Activated naive CD8-positive, alpha-beta T cell treated with anti-CD3 and anti-CD28 coated beads, Interleukin-2, amount 10 ng/mL, durations not matched to agents 7 days and 5 days (primary cell): ENCODE data around the gene ROCK2. TPM values are rescaled to one million over a fixed set of nuclear protein-coding genes. Genes with fewer than 3 reads are reported as not detected.
A peak's percentile ranks its signal among the peaks of the same experiment; 100 is the strongest.

Experiments used
- ATAC-seq: fragments of 150-1000 bp; cut with Tn5 transposase; one replicate; pipeline ENCODE4 v1.10.0; 2021; ENCODE audit warnings: low read depth, moderate library complexity
- POLR2A ChIA-PET: fragments of 350-600 bp; sonication (Branson Sonifier 250); formaldehyde crosslinking; loops from one replicate; lab custom pipeline; 2021; ENCODE audit warnings: antibody characterized with exemption; lab: Charles Lee
- DNase-seq: peaks from one replicate; pipeline ENCODE4 v3.0.0; 2021
- H3K27ac Mint-ChIP-seq: one replicate; pipeline ENCODE4 v1.8.0; 2022; ENCODE audit warnings: mild to moderate bottlenecking, mixed read lengths
- H3K27me3 Mint-ChIP-seq: one replicate; pipeline ENCODE4 v1.8.0; 2022; ENCODE audit warnings: mild to moderate bottlenecking, moderate library complexity, mixed read lengths
- H3K36me3 Mint-ChIP-seq: one replicate; pipeline ENCODE4 v1.8.0; 2021; ENCODE audit warnings: mild to moderate bottlenecking, mixed read lengths
- H3K4me1 Mint-ChIP-seq: one replicate; pipeline ENCODE4 v1.8.0; 2021; ENCODE audit warnings: mixed read lengths
- H3K4me3 Mint-ChIP-seq: one replicate; pipeline ENCODE4 v1.8.0; 2022; ENCODE audit warnings: mild to moderate bottlenecking, moderate library complexity, mixed read lengths
- H3K9me3 Mint-ChIP-seq: one replicate; pipeline ENCODE4 v1.8.0; 2021; ENCODE audit warnings: mixed read lengths
- total RNA-seq, 2 experiments: library from RNA; stranded (reverse); gene quantifications; one replicate each; pipeline ENCODE4 v1.2.3, GENCODE V29; 2021

The ROCK2 gene
- total RNA-seq, 2 experiments from 2014 or later: 14.6 to 15.3 TPM

- POLR2A ChIA-PET: no interaction called here
These were observed 187.9 kb downstream of the ROCK2 start for GRCh38 chr2:11156396-11157075.

GRCh38 chr2:11155381-11156035 is 188.9 kb downstream of the ROCK2 start, which contains the start of gene SLC66A3:
TSS of gene SLC66A3 (plus strand) at chr2:11155467. CDS start at chr2:11155547, 80 bp downstream.
- H3K27me3 Mint-ChIP-seq: peaks cover 5% of the 10 kb centered on the region
- POLR2A ChIA-PET: interaction anchor here (1.0 to 2.4 kb wide), 7 partner anchors 10 to 343 kb away, joined by 3 to 17 read pairs (median 4); partner anchors contain the start of genes PDIA6 and ROCK2
- peak; percentile 88 for ATAC-seq
- peaks cover 9% of the 10 kb centered on the region for H3K4me1 Mint-ChIP-seq
- no peaks in the 10 kb centered on the region for H3K36me3 Mint-ChIP-seq
- no peak for DNase-seq
- no peaks in the 10 kb centered on the region for H3K9me3 Mint-ChIP-seq
- peak within 1 kb of the TSS; percentile 83 for H3K4me3 Mint-ChIP-seq
- H3K27ac Mint-ChIP-seq: peak within 1 kb of the TSS; percentile 89

More at GRCh38 chr2:11156396-11157075, 187.9 kb downstream of the ROCK2 start:
- Mint-ChIP-seq H3K9me3 (no peaks in the 10 kb centered on the region), H3K27ac (no peak overlapping the region), H3K4me1 (peaks cover 9% of the 10 kb centered on the region), H3K27me3 (no peaks in the 10 kb centered on the region), H3K4me3 (peak overlapping the region; percentile 81), H3K36me3 (no peaks in the 10 kb centered on the region)
- DNase-seq (no peak), ATAC-seq (no peak)

- H3K27ac Mint-ChIP-seq: peak overlapping the region; percentile 89
- POLR2A ChIA-PET: interaction anchor here (1.0 to 2.4 kb wide), 7 partner anchors 9 to 342 kb away, joined by 3 to 17 read pairs (median 4); partner anchors contain the start of genes PDIA6 and ROCK2
- DNase-seq: peak; percentile 96
- peak overlapping the region; percentile 83 for H3K4me3 Mint-ChIP-seq
- no peaks in the 10 kb centered on the region for H3K36me3 Mint-ChIP-seq
- H3K4me1 Mint-ChIP-seq: peaks cover 9% of the 10 kb centered on the region
- ATAC-seq: peak; percentile 94
- H3K9me3 Mint-ChIP-seq: no peaks in the 10 kb centered on the region
- peaks cover 6% of the 10 kb centered on the region for H3K27me3 Mint-ChIP-seq
These were observed 189.5 kb downstream of the ROCK2 start for GRCh38 chr2:11154923-11155380.

- Mint-ChIP-seq H3K36me3 (no peaks in the 10 kb centered on the region), H3K27me3 (peaks cover 6% of the 10 kb centered on the region), H3K4me1 (peaks cover 6% of the 10 kb centered on the region), H3K9me3 (no peaks in the 10 kb centered on the region), H3K27ac (peak overlapping the region; percentile 89), H3K4me3 (peak overlapping the region; percentile 83)
- ATAC-seq (peak; percentile 2), DNase-seq (no peak)
- POLR2A ChIA-PET: interaction anchor here (1.0 to 2.4 kb wide), 4 partner anchors 9 to 342 kb away, joined by 3 to 9 read pairs (median 5); partner anchors contain the start of gene PDIA6
These were observed 190.2 kb downstream of the ROCK2 start for GRCh38 chr2:11154016-11154922.

- DNase-seq (no peak), ATAC-seq (no peak)
- Mint-ChIP-seq H3K27me3 (peaks cover 6% of the 10 kb centered on the region), H3K27ac (no peak overlapping the region), H3K9me3 (no peaks in the 10 kb centered on the region), H3K36me3 (no peaks in the 10 kb centered on the region), H3K4me1 (peaks cover 6% of the 10 kb centered on the region), H3K4me3 (no peak overlapping the region)
- POLR2A ChIA-PET: interaction anchor here (1.2 kb wide), 1 partner anchor 20 kb away, joined by 4 read pairs; a partner anchor contains a TSS
These were observed 191.8 kb downstream of the ROCK2 start for GRCh38 chr2:11152591-11152990.

- no peaks in the 10 kb centered on the region for H3K4me1 Mint-ChIP-seq
- DNase-seq: no peak
- no peak for ATAC-seq
- H3K36me3 Mint-ChIP-seq: no peaks in the 10 kb centered on the region
- H3K27ac Mint-ChIP-seq: no peak overlapping the region
- H3K4me3 Mint-ChIP-seq: no peak overlapping the region
- H3K9me3 Mint-ChIP-seq: no peaks in the 10 kb centered on the region
- peaks cover 8% of the 10 kb centered on the region for H3K27me3 Mint-ChIP-seq
- POLR2A ChIA-PET: no interaction called here
These were observed 197.2 kb downstream of the ROCK2 start for GRCh38 chr2:11147263-11147662.

- H3K27ac Mint-ChIP-seq: no peak overlapping the region
- POLR2A ChIA-PET: interaction anchor here (1.3 kb wide), 1 partner anchor 9 kb away, joined by 3 read pairs; the partner anchor contains the start of gene SLC66A3
- H3K4me1 Mint-ChIP-seq: no peaks in the 10 kb centered on the region
- no peaks in the 10 kb centered on the region for H3K36me3 Mint-ChIP-seq
- DNase-seq (no peak), ATAC-seq (no peak)
- H3K27me3 Mint-ChIP-seq: peaks cover 5% of the 10 kb centered on the region
- no peaks in the 10 kb centered on the region for H3K9me3 Mint-ChIP-seq
- H3K4me3 Mint-ChIP-seq: no peak overlapping the region
These were observed 198.4 kb downstream of the ROCK2 start for GRCh38 chr2:11146076-11146475.

- H3K36me3 Mint-ChIP-seq: no peaks in the 10 kb centered on the region
- POLR2A ChIA-PET: interaction anchor here (1.3 kb wide), 1 partner anchor 10 kb away, joined by 3 read pairs; the partner anchor contains the start of gene SLC66A3
- peaks cover 2% of the 10 kb centered on the region for H3K27me3 Mint-ChIP-seq
- no peaks in the 10 kb centered on the region for H3K9me3 Mint-ChIP-seq
- no peak for DNase-seq
- no peak overlapping the region for H3K27ac Mint-ChIP-seq
- H3K4me3 Mint-ChIP-seq: no peak overlapping the region
- no peak for ATAC-seq
- no peaks in the 10 kb centered on the region for H3K4me1 Mint-ChIP-seq
These were observed 199.1 kb downstream of the ROCK2 start for GRCh38 chr2:11145350-11145749.

GRCh38 chr2:11144738-11145079 is 199.7 kb downstream of the ROCK2 start:
- ATAC-seq: no peak
- DNase-seq: no peak
- H3K4me3 Mint-ChIP-seq: no peak overlapping the region
- H3K27ac Mint-ChIP-seq: no peak overlapping the region
- POLR2A ChIA-PET: interaction anchor here (1.3 kb wide), 1 partner anchor 10 kb away, joined by 3 read pairs; the partner anchor contains the start of gene SLC66A3
- no peaks in the 10 kb centered on the region for H3K4me1 Mint-ChIP-seq
- H3K27me3 Mint-ChIP-seq: peaks cover 2% of the 10 kb centered on the region
- no peaks in the 10 kb centered on the region for H3K9me3 Mint-ChIP-seq
- no peaks in the 10 kb centered on the region for H3K36me3 Mint-ChIP-seq

GRCh38 chr2:11144077-11144737 is 200.2 kb downstream of the ROCK2 start:
- H3K36me3 Mint-ChIP-seq: no peaks in the 10 kb centered on the region
- POLR2A ChIA-PET: interaction anchor here (1.2 kb wide), 1 partner anchor 11 kb away, joined by 3 read pairs; the partner anchor contains the start of gene SLC66A3
- ATAC-seq: no peak

GRCh38 chr2:11142987-11143386 is 201.4 kb downstream of the ROCK2 start:
- Mint-ChIP-seq H3K4me1 (no peaks in the 10 kb centered on the region), H3K9me3 (no peaks in the 10 kb centered on the region), H3K27me3 (peaks cover 2% of the 10 kb centered on the region), H3K4me3 (no peak overlapping the region), H3K27ac (no peak overlapping the region), H3K36me3 (no peaks in the 10 kb centered on the region)
- DNase-seq: no peak
- ATAC-seq: no peak
- POLR2A ChIA-PET: interaction anchor here (1.2 kb wide), 1 partner anchor 12 kb away, joined by 3 read pairs; the partner anchor contains the start of gene SLC66A3

More at GRCh38 chr2:11144077-11144737, 200.2 kb downstream of the ROCK2 start:
- DNase-seq: no peak
- Mint-ChIP-seq H3K27me3 (peaks cover 2% of the 10 kb centered on the region), H3K4me3 (no peak overlapping the region), H3K4me1 (no peaks in the 10 kb centered on the region), H3K27ac (no peak overlapping the region), H3K9me3 (no peaks in the 10 kb centered on the region)

- DNase-seq (no peak), ATAC-seq (no peak)
- H3K4me3 Mint-ChIP-seq: no peak overlapping the region
- no peaks in the 10 kb centered on the region for H3K9me3 Mint-ChIP-seq
- no peak overlapping the region for H3K27ac Mint-ChIP-seq
- POLR2A ChIA-PET: interaction anchor here (0.6 kb wide), 1 partner anchor 27 kb away, joined by 4 read pairs; no protein-coding TSS in a partner anchor
- no peaks in the 10 kb centered on the region for H3K4me1 Mint-ChIP-seq
- no peaks in the 10 kb centered on the region for H3K36me3 Mint-ChIP-seq
- peaks cover 2% of the 10 kb centered on the region for H3K27me3 Mint-ChIP-seq
These were observed 202.1 kb downstream of the ROCK2 start for GRCh38 chr2:11142330-11142729.
